Gastrocnemius medialis (tissue), 4 donors: ENCODE results near the gene COASY.

Experiments
- CTCF ChIP-seq, 5 experiments: fragments of 450-650 bp in 3 of 5; fragments of 200-600 bp in 2 of 5; sonication (generic) in 2 of 5; IDR thresholded peaks in 4 of 5; conservative IDR thresholded peaks in 1 of 5; 1 replicate in 4 of 5; 2 replicates in 1 of 5; pipeline ENCODE4 v1.5.1; 2016 to 2019; ENCODE audit warnings: antibody characterized with exemption in 5 of 5, mild to moderate bottlenecking in 3 of 5, moderate library complexity in 3 of 5
- POLR2A ChIP-seq, 2 donors: fragments of 450-650 bp; IDR thresholded peaks; one replicate each; pipeline ENCODE4 v1.6.1; 2017; ENCODE audit warnings: antibody characterized with exemption in 2 of 2, mild to moderate bottlenecking in 2 of 2, moderate library complexity in 2 of 2

- TF ChIP-seq POLR2A (IDR thresholded peaks at IDR 0.05), result no peak
- no peak for TF ChIP-seq CTCF (IDR thresholded peaks at IDR 0.05 in 4 of 5, conservative IDR thresholded peaks at IDR 0.05 in 1 of 5)
These were observed 36.7 kb upstream of the COASY start for GRCh38 chr17:42525221-42525620.
